GM08714 (cell line): ENCODE data around the gene RFX2.
"Not testable (repeated sequence)": the region's sequence is repeated elsewhere in the genome, so short reads cannot be mapped to it uniquely, and the experiment has no call there.

Experiments
- H3K4me3 ChIP-seq: fragments of 200-500 bp; sonication (Bioruptor generic); 2 replicates; pipeline ENCODE4 v1.5.1; 2014; ENCODE audit warnings: mild to moderate bottlenecking, low read length, inconsistent platforms
- ZNF274 ChIP-seq: IDR thresholded peaks from 2 replicates; pipeline ENCODE4 v1.6.1; 2012; ENCODE audit warnings: mild to moderate bottlenecking, low read depth, low read length

RFX2 gene

GRCh38 chr19:6115992-6116391 is 5.7 kb upstream of the RFX2 start:
- no peak for TF ChIP-seq ZNF274
- H3K4me3 ChIP-seq: no peak overlapping the region

GRCh38 chr19:6113616-6114188 is 3.4 kb upstream of the RFX2 start:
- no peak for TF ChIP-seq ZNF274
- H3K4me3 ChIP-seq: no peak overlapping the region

GRCh38 chr19:6109947-6110346 is 353 bp downstream of the RFX2 start:
- no peak for TF ChIP-seq ZNF274
- peak overlapping the region; percentile 80 for H3K4me3 ChIP-seq

GRCh38 chr19:6108721-6109633 is 1.3 kb downstream of the RFX2 start:
- no peak for TF ChIP-seq ZNF274
- H3K4me3 ChIP-seq: peak overlapping the region; percentile 80

- H3K4me3 ChIP-seq: not testable (repeated sequence)
Measured at GRCh38 chr19:6106643-6107294, 3.5 kb downstream of the RFX2 start.

- TF ChIP-seq ZNF274: no peak
- no peak overlapping the region for H3K4me3 ChIP-seq
Measured at GRCh38 chr19:6105444-6105843, 4.9 kb downstream of the RFX2 start.

- TF ChIP-seq ZNF274: no peak
- no peak overlapping the region for H3K4me3 ChIP-seq
Measured at GRCh38 chr19:6103894-6104293, 6.4 kb downstream of the RFX2 start.

GRCh38 chr19:6103217-6103644 is 7.1 kb downstream of the RFX2 start:
- no peak for TF ChIP-seq ZNF274
- no peak overlapping the region for H3K4me3 ChIP-seq

GRCh38 chr19:6101991-6102390 is 8.3 kb downstream of the RFX2 start:
- TF ChIP-seq ZNF274: no peak
- H3K4me3 ChIP-seq: no peak overlapping the region

GRCh38 chr19:6101291-6101825 is 8.9 kb downstream of the RFX2 start:
- no peak for TF ChIP-seq ZNF274
- no peak overlapping the region for H3K4me3 ChIP-seq

GRCh38 chr19:6100284-6100915 is 9.9 kb downstream of the RFX2 start:
- peak overlapping the region; percentile 0; the same call in 1 of the 2 replicates for H3K4me3 ChIP-seq
- no peak for TF ChIP-seq ZNF274

GRCh38 chr19:6099599-6099998 is 10.7 kb downstream of the RFX2 start:
- H3K4me3 ChIP-seq: no peak overlapping the region
- TF ChIP-seq ZNF274: no peak

- no peak for TF ChIP-seq ZNF274
- no peak overlapping the region for H3K4me3 ChIP-seq
Measured at GRCh38 chr19:6099033-6099432, 11.3 kb downstream of the RFX2 start.

- no peak for TF ChIP-seq ZNF274
- no peak overlapping the region for H3K4me3 ChIP-seq
Measured at GRCh38 chr19:6098574-6098973, 11.7 kb downstream of the RFX2 start.

- H3K4me3 ChIP-seq: no peak overlapping the region
- TF ChIP-seq ZNF274: no peak
Measured at GRCh38 chr19:6097911-6098310, 12.4 kb downstream of the RFX2 start.
